Fibroblast of the conjunctiva (primary cell): ENCODE results near the gene ANKRD10.

Experiments
- DNase-seq: peaks from one replicate; pipeline ENCODE4 v3.0.0-alpha.2; 2010; ENCODE audit warnings: low read depth

Gene ANKRD10

DNA sequence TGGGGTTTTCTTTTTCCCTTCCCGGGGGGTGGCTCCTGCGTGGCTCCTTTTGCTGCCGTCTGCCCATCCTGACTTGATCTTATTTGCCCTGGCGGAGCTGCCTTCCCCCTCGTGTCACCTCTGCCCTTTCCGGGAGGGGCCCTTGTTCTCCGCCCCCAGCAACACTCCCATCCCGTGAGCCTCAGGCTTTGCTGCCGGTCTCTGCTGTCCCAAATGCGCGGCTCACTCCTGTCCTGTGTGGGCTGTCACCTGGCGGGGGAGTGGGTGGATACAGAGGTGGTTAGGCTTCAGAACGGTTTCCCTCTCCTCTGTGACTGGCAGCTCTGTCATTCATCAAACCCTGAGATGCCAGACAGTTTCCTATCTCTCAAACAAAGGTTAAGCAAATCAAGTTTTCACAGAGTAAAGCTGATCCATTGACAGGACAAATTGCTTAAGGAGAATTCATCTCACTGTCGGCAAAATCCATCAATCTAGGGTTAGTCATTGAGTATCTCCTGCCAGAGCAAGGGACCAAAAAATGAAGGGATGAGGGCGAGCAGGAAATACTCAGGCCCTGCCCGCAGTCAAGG lies 84.0 kb downstream of the ANKRD10 start:
- no peak for DNase-seq

DNA sequence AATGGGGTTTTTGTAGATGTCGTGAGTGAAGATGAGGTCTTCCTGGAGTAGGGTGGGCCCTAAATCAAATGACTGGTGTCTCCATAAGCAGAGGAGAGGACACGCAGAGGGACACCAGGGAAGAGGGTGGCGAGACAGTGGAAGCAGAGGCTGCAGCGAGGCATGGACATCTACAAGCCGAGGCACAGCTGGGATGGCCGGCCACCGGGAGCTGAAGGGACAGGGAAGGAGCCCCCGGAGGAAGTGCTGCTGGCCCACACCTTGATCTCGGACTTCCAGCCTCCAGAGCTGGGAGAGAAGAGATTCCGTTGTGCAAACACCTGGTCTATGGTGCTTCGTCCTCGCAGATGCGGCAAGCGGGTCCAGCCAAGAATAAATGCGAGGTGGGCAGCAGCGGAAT lies 84.5 kb downstream of the ANKRD10 start:
- DNase-seq = no peak

DNA sequence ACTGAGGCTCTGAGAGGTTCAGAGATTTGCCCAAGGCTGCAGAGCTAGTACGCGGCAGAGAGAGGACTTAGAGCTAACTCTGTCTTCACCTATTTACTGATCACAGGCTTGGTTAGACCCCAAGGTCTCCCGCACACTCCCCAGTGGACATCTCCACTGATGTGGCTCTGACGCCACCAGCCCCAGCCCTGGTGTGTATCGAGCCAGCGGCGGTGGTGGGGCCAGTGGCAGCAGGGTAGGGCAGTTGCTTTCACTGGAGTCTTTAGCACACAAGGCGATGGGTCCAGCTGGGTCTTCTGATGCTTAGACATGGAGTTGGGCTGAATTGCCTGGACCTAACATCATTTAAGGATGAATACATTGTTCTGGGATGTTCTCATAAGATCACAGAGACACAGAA lies 85.4 kb downstream of the ANKRD10 start:
- DNase-seq = no peak

DNA sequence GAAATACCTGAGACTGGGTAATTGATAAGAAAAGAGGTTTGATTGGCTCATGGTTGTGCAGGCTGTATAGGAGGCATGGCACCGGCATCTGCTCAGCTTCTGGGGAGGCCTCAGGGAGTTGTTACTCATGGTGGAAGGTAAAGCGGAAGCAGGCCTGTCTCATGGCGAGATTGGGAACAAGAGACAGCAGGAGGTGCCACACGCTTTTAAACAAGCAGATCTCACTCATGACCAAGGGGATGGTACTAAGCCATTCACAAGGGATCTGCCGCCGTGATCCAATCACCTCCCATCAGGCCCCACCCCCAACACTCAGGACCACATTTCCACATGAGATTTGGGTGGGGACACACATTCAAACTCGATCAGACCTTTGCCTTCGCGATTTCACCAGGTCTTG lies 86.2 kb downstream of the ANKRD10 start:
- no peak for DNase-seq
